CD4-positive, alpha-beta T cell treated with Interleukin-21 for 1 hour (primary cell): ENCODE data around the gene GOLGA8M.
"Not testable (repeated sequence)": the region's sequence is repeated elsewhere in the genome, so short reads cannot be mapped to it uniquely, and the experiment has no call there.

Source experiments
- DNase-seq: peaks from one replicate; pipeline ENCODE4 v3.0.0-alpha.2; 2020

GOLGA8M gene

GRCh38 chr15:28655329-28656017, 56.7 kb downstream of the GOLGA8M start:
- not testable (repeated sequence) for DNase-seq

GRCh38 chr15:28654194-28654593, 58.0 kb downstream of the GOLGA8M start:
- DNase-seq = not testable (repeated sequence)

- DNase-seq = not testable (repeated sequence)
Measured at GRCh38 chr15:28652538-28652937, 59.7 kb downstream of the GOLGA8M start.
